ENCODE measurements around the gene PRIM2.
"Not testable (repeated sequence)": the region's sequence is repeated elsewhere in the genome, so short reads cannot be mapped to it uniquely, and the experiment has no call there.

DNA sequence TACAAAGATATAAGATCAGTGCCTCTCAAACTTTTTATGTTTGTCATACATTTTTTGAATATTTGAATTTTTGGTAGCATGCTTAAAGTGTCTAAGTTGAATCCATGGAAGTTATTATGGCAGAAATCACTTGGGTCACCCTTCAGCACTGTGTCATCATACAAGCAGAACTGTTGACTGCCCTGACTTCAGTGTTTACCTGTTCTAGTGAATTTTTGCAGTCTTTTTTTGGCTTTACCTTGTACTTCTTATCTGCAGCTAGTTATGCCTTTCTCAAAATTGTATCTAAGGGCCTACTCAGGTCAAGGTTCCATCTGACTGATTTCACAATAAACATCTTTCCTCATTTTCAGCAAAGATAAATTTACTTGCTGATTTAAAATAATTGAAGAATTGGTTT, 241.7 kb downstream of the PRIM2 start:
- not testable (repeated sequence) for TF ChIP-seq POLR2AphosphoS5 (IDR thresholded peaks at IDR 0.05; ENCODE audit: low read depth, low read length); POLR2A (IDR thresholded peaks at IDR 0.05; ENCODE audit: low read depth, low read length); TAF1 (IDR thresholded peaks at IDR 0.05; ENCODE audit: low read depth, low read length); SPI1 (IDR thresholded peaks at IDR 0.05; ENCODE audit: low read depth, low read length); PAX5 (IDR thresholded peaks at IDR 0.05; ENCODE audit: insufficient read depth, low read length, severe bottlenecking); POU2F2 (IDR thresholded peaks at IDR 0.05; ENCODE audit: low read depth, low read length)
